Liver (tissue), 9 donors: ENCODE data around the gene MIDN. TPM values are rescaled to one million over a fixed set of nuclear protein-coding genes. Genes with fewer than 3 reads are reported as not detected.

Source experiments
- DNase-seq: peaks from one replicate; pipeline ENCODE4 v3.0.0-alpha.2; 2017; ENCODE audit warnings: low spot score
- H3K27ac ChIP-seq, 2 donors: one replicate each; pipeline ENCODE4 v1.7.0; 2013; ENCODE audit warnings: inconsistent platforms in 2 of 2, low read length in 2 of 2, control low read depth in 1 of 2, low read depth in 1 of 2, mild to moderate bottlenecking in 1 of 2
- H3K27me3 ChIP-seq, 4 donors: one replicate each; pipeline versions ENCODE4 v1.6.1 to v1.7.0; 2013; ENCODE audit warnings: low read length in 3 of 4, inconsistent platforms in 1 of 4, mild to moderate bottlenecking in 1 of 4, moderate library complexity in 1 of 4; ENCODE audit not compliant: control insufficient read depth in 4 of 4, insufficient read depth in 4 of 4
- H3K36me3 ChIP-seq, 4 donors: one replicate each; pipeline versions ENCODE4 v1.6.1 to v1.7.0; 2013; ENCODE audit warnings: low read length in 3 of 4, mild to moderate bottlenecking in 3 of 4, low read depth in 1 of 4, moderate library complexity in 1 of 4; ENCODE audit not compliant: control insufficient read depth in 4 of 4, insufficient read depth in 3 of 4
- H3K4me1 ChIP-seq, 4 donors: one replicate each; pipeline versions ENCODE4 v1.6.1 to v1.7.0; 2013; ENCODE audit warnings: low read length in 3 of 4, mild to moderate bottlenecking in 3 of 4, moderate library complexity in 1 of 4; ENCODE audit not compliant: control insufficient read depth in 4 of 4, insufficient read depth in 4 of 4
- H3K4me3 ChIP-seq, 3 donors: one replicate each; pipeline versions ENCODE4 v1.6.1 to v1.7.0; 2013; ENCODE audit warnings: low read length in 3 of 3, control low read depth in 1 of 3, low read depth in 1 of 3, mild to moderate bottlenecking in 1 of 3
- H3K9ac ChIP-seq, 2 donors: one replicate each; pipeline ENCODE4 v1.7.0; 2013; ENCODE audit warnings: low read length in 2 of 2, mild to moderate bottlenecking in 2 of 2, moderate library complexity in 2 of 2, control low read depth in 1 of 2, low read depth in 1 of 2
- H3K9me3 ChIP-seq, 4 donors: one replicate each; pipeline versions ENCODE4 v1.6.1 to v1.7.0; 2013; ENCODE audit warnings: low read length in 3 of 4; ENCODE audit not compliant: control insufficient read depth in 4 of 4
- CTCF ChIP-seq: fragments of 150-350 bp; IDR thresholded peaks from 2 replicates; pipeline ENCODE4 v1.5.1; 2017; ENCODE audit warnings: improper control_type of control experiment, low read depth, low read length; ENCODE audit not compliant: missing input control
- EGR1 ChIP-seq, 2 donors: IDR thresholded peaks; 2 replicates each; pipeline ENCODE4 v1.6.1; 2016 to 2018; ENCODE audit warnings: antibody characterized with exemption in 2 of 2, low read depth in 2 of 2
- FOXA1 ChIP-seq: IDR thresholded peaks from 2 replicates; pipeline ENCODE4 v1.6.1; 2016; ENCODE audit warnings: antibody characterized with exemption
- FOXA2 ChIP-seq: IDR thresholded peaks from 2 replicates; pipeline ENCODE4 v1.6.1; 2016; ENCODE audit warnings: antibody characterized with exemption
- MAX ChIP-seq: IDR thresholded peaks from 2 replicates; pipeline ENCODE4 v1.6.1; 2016; ENCODE audit warnings: antibody characterized with exemption
- NR2F2 ChIP-seq: IDR thresholded peaks from 2 replicates; pipeline ENCODE4 v1.6.1; 2016; ENCODE audit warnings: antibody characterized with exemption
- SP1 ChIP-seq: IDR thresholded peaks from 2 replicates; pipeline ENCODE4 v1.6.1; 2018; ENCODE audit warnings: antibody characterized with exemption, mild to moderate bottlenecking
- WGBS: extraction: QIAGEN DNeasy Blood & Tissue Kit; methylation state at CpG from one replicate; pipeline ENCODE4 v1.1.7; 2013; 5-methylcytosine and 5-hydroxymethylcytosine counted together
- polyA plus RNA-seq, 2 donors: library from polyadenylated mRNA; stranded (reverse) in 1 of 2; unstranded in 1 of 2; fragments of 200-250 nt in 1 of 2; fragments of >200 nt in 1 of 2; fragmentation: Nextera tagmentation in 1 of 2; extraction: Ambion mirVana in 1 of 2; gene quantifications; one replicate each; pipeline versions ENCODE4 v1.2.1 to v1.2.3, GENCODE V29; 2013 to 2015
- total RNA-seq, 2 donors: library from RNA; depleted of rRNA; stranded (reverse); fragments of >200 nt; gene quantifications; one replicate each; pipeline ENCODE4 v1.2.3, GENCODE V29; 2014
- donor health status: healthy.
- donor health status: healthy.
- donor health status: healthy.
- donor health status: healthy.
- donor health status: healthy.

MIDN gene
- total and polyA plus RNA-seq, 4 donors: 2.9 to 22.9 (median 11.8) TPM

GRCh38 chr19:1259876-1260748 lies 11.7 kb downstream of the MIDN start:
- peaks cover 22 to 69% (median 50%) of the 10 kb centered on the region in 4 donors for H3K4me1 ChIP-seq
- 16% methylated on average over 33 of the region's 33 CpGs for WGBS
- H3K36me3 ChIP-seq: peaks cover 8 to 22% (median 16%) of the 10 kb centered on the region in 4 donors
- DNase-seq: no peak
- H3K27ac ChIP-seq: peak overlapping the region; percentile 82 to 97
- H3K9me3 ChIP-seq: no peaks in the 10 kb centered on the region
- peak; percentile 48 for TF ChIP-seq NR2F2
- no peak for TF ChIP-seq FOXA2
- H3K4me3 ChIP-seq: no peak overlapping the region
- no peaks in the 10 kb centered on the region for H3K27me3 ChIP-seq
- H3K9ac ChIP-seq: peak overlapping the region; percentile 37 to 52

- peak overlapping the region; percentile 11 to 62 (median 52) for H3K4me3 ChIP-seq
- H3K36me3 ChIP-seq: peaks cover 7 to 14% (median 9%) of the 10 kb centered on the region in 4 donors
- peaks cover 23 to 69% (median 47%) of the 10 kb centered on the region in 4 donors for H3K4me1 ChIP-seq
- H3K27me3 ChIP-seq: no peaks in the 10 kb centered on the region
- DNase-seq: peak; percentile 96
- H3K9ac ChIP-seq: peak overlapping the region; percentile 2 to 59
- no peaks in the 10 kb centered on the region for H3K9me3 ChIP-seq
- H3K27ac ChIP-seq: peak overlapping the region; percentile 93 to 97
- WGBS: 1% methylated on average over 82 of the region's 83 CpGs
- no peak for TF ChIP-seq MAX
- TF ChIP-seq EGR1 (IDR thresholded peaks at IDR 0.05; ENCODE audit: low read depth in 2 of 2): peak in 1 of 2 donors; percentile 68
- peak; percentile 65 for TF ChIP-seq SP1
These were observed 12.6 kb downstream of the MIDN start for GRCh38 chr19:1260749-1261537.

- Histone ChIP-seq H3K4me1 (peaks cover 26 to 72% (median 49%) of the 10 kb centered on the region in 4 donors), H3K9me3 (no peaks in the 10 kb centered on the region), H3K27me3 (no peaks in the 10 kb centered on the region), H3K9ac (peak overlapping the region; percentile 2 to 59), H3K27ac (peak overlapping the region; percentile 89 to 93), H3K36me3 (peaks cover 7 to 10% (median 7%) of the 10 kb centered on the region in 4 donors), H3K4me3 (peak overlapping the region; percentile 11 to 62 (median 52))
- TF ChIP-seq CTCF (peak; percentile 12), FOXA1 (no peak)
- no peak for DNase-seq
- 13% methylated on average over 14 of the region's 14 CpGs for WGBS
These were observed 13.1 kb downstream of the MIDN start for GRCh38 chr19:1261538-1261797.
